Measurements from ENCODE around the gene GABRR2.

DNA sequence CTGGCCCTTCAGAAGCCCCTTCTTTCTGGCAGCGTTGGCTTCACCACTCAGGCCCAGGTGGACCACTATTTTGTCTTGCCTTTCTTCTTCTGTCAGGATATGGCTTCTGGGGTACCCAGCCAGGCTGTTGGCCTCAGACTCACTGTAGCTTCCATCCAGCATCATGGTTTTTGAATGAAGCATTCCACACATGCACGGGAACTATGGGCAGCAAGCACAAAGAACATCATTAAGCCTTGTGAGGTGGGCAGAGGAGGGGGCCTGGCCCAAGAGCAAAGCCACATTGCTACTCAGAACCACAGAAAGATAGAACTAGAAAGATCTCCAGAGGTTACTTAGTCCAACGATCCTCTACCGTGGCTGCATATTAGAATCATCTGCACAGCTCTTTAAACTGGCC, 57.3 kb downstream of the GABRR2 start:
- TF ChIP-seq, protein P1, sequence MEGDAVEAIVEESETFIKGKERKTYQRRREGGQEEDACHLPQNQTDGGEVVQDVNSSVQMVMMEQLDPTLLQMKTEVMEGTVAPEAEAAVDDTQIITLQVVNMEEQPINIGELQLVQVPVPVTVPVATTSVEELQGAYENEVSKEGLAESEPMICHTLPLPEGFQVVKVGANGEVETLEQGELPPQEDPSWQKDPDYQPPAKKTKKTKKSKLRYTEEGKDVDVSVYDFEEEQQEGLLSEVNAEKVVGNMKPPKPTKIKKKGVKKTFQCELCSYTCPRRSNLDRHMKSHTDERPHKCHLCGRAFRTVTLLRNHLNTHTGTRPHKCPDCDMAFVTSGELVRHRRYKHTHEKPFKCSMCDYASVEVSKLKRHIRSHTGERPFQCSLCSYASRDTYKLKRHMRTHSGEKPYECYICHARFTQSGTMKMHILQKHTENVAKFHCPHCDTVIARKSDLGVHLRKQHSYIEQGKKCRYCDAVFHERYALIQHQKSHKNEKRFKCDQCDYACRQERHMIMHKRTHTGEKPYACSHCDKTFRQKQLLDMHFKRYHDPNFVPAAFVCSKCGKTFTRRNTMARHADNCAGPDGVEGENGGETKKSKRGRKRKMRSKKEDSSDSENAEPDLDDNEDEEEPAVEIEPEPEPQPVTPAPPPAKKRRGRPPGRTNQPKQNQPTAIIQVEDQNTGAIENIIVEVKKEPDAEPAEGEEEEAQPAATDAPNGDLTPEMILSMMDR (conservative IDR thresholded peaks at IDR 0.05; ENCODE audit: low read depth, low read length): no peak
- TF ChIP-seq EZH2 (IDR thresholded peaks at IDR 0.05; ENCODE audit: low read length, unreplicated experiment): no peak
